ENCODE data around the gene GDF10. TPM values are rescaled to one million over a fixed set of nuclear protein-coding genes. Genes with fewer than 3 reads are reported as not detected.

Gene GDF10
- total RNA-seq, 1 donor: not detected

DNA sequence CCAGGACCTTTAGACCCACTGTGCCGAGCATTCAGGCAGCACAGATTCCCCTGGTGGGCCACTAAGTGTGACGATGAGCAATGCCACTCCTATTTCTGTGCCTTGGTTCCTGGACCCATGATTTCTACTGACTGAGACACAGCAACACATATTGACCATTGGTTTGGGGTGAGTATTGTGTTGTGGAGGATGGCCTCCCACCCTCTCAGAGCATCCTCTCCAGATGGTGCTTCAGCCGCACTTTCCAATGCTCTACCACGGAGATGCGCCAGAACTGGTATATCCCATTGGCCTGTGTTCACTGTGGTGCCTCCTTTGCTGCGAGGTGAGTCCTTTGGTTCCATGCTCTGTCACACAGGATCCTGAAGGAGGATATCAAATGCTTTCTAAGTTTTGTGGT lies 10.1 kb upstream of the GDF10 start:
- DNase-seq (ENCODE audit: low read depth): no peak
- TF ChIP-seq, protein P1, sequence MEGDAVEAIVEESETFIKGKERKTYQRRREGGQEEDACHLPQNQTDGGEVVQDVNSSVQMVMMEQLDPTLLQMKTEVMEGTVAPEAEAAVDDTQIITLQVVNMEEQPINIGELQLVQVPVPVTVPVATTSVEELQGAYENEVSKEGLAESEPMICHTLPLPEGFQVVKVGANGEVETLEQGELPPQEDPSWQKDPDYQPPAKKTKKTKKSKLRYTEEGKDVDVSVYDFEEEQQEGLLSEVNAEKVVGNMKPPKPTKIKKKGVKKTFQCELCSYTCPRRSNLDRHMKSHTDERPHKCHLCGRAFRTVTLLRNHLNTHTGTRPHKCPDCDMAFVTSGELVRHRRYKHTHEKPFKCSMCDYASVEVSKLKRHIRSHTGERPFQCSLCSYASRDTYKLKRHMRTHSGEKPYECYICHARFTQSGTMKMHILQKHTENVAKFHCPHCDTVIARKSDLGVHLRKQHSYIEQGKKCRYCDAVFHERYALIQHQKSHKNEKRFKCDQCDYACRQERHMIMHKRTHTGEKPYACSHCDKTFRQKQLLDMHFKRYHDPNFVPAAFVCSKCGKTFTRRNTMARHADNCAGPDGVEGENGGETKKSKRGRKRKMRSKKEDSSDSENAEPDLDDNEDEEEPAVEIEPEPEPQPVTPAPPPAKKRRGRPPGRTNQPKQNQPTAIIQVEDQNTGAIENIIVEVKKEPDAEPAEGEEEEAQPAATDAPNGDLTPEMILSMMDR (IDR thresholded peaks at IDR 0.05; ENCODE audit: insufficient read depth, low read depth, low read length): no peak
- H3K4me3 ChIP-seq (ENCODE audit: low read depth, low read length): no peak overlapping the region

- DNase-seq (ENCODE audit: low read depth): no peak
- TF ChIP-seq, protein P1 (IDR thresholded peaks at IDR 0.05; ENCODE audit: insufficient read depth, low read depth, low read length): no peak
- no peak overlapping the region for H3K4me3 ChIP-seq (ENCODE audit: low read depth, low read length)
Measured at GRCh38 chr10:47290338-47290737, 9.7 kb upstream of the GDF10 start.

DNA sequence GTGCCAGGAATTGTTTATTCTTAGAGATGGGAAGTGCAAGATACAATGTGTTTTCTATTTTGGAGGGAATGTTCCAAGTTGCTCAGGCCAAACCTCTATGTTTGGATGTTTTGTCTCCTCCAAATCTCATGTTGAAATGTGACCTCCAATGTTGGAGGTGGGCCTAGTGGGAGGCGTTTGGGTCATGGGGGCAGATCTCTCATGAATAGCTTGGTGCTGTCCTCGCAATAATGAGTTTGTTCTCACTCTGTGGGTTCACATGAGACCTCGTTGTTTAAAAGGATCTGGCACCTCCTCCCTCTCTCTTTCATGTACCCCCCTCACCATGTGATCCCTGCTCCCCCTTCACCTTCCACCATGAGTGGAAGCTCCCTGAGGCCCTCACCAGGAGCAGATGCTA lies 8.3 kb upstream of the GDF10 start:
- TF ChIP-seq, protein P1 (IDR thresholded peaks at IDR 0.05; ENCODE audit: insufficient read depth, low read depth, low read length): no peak
- DNase-seq (ENCODE audit: low read depth): no peak
- H3K4me3 ChIP-seq (ENCODE audit: low read depth, low read length): no peak overlapping the region

- no peak overlapping the region for H3K4me3 ChIP-seq (ENCODE audit: low read depth, low read length)
- no peak for DNase-seq (ENCODE audit: low read depth)
- TF ChIP-seq, protein P1 (IDR thresholded peaks at IDR 0.05; ENCODE audit: insufficient read depth, low read depth, low read length): no peak
Measured at GRCh38 chr10:47294057-47294456, 5.9 kb upstream of the GDF10 start.

DNA sequence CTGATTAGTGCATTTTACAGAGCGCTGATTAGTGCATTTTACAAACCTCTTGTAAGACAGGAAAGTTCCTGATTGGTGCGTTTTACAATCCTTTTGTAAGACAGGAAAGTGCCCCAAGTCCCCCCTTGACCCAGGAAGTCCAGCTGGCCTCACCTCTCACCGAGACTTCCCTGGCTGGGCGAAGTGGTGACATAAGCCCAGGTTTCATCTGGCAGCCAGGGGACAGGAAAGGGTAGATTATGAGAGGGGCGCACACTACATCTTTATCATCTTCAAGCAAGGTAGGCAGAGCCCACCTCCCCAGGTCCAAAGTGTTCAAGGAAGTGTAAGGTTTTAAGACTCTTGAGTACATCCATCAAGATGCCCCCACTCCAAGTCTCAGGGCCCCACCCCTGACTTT lies 5.5 kb upstream of the GDF10 start:
- H3K4me3 ChIP-seq (ENCODE audit: low read depth, low read length): no peak overlapping the region
- no peak for DNase-seq (ENCODE audit: low read depth)
- TF ChIP-seq, protein P1 (IDR thresholded peaks at IDR 0.05; ENCODE audit: insufficient read depth, low read depth, low read length): no peak

DNA sequence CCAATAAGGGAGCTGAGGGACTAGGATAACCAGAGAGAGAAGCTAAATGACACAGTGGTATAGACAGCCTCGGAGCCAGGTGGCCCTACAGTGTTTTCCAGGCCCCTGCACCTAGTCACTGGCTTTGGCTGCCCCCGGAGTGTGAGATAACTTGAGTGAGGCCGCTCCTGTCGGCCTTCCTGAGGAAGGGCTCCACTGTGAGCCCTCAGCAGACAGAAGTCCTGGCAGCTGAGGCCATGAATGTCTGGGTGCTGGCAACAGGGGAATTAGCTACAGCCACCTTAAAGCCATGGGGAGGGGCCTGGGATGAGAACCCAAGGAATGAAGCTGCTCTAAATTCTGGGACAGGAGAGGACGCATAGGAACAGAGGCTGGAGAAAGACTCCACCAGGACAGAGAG lies 4.6 kb upstream of the GDF10 start:
- no peak for DNase-seq (ENCODE audit: low read depth)
- TF ChIP-seq, protein P1 (IDR thresholded peaks at IDR 0.05; ENCODE audit: insufficient read depth, low read depth, low read length): no peak
- no peak overlapping the region for H3K4me3 ChIP-seq (ENCODE audit: low read depth, low read length)

DNA sequence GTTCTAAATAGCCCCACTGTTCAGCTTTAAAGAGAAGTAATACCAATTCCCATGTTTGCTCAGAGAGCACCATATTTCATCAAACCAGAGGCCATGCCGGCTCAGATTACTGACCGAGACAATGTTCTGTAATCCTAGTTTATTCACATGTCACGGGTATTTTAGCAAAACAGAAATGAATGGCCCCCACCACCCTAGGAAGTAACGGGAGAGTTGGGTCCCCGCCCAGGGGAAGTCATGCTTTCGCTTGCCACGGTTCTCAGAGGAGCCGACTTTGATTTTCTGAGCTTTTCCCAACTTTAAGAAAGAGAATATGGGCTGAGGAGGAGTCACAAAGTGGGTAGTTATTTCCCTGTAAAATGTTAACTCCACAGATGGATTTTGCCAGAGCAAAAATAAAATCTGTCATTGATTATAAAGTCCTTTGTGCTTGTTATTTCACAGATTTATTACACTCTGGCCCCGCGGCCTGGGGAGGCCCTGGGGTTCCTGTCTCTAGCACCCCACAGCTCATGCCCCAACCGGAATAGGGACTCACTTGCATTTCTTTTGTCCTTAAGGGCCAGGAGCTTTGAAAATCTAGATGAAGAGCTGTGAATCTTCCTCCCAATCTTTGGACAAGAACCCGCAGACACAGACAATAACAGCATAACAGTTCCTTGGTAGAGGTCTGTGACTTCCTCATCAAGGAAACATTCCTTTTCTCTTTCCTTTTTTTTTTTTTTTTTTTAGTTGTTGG lies 3.7 kb upstream of the GDF10 start:
- DNase-seq (ENCODE audit: low read depth): no peak
- TF ChIP-seq, protein P1 (IDR thresholded peaks at IDR 0.05; ENCODE audit: insufficient read depth, low read depth, low read length): no peak
- no peak overlapping the region for H3K4me3 ChIP-seq (ENCODE audit: low read depth, low read length)
